DND-41 (cell line): ENCODE measurements around the gene OLIG2.

Experiments
- CTCF ChIP-seq: IDR thresholded peaks from 2 replicates; pipeline ENCODE4 v1.5.1; 2012; ENCODE audit warnings: borderline replicate concordance, low read length, moderate library complexity, mild to moderate bottlenecking; ENCODE audit not compliant: poor library complexity, severe bottlenecking; ENCODE audit errors: extremely low read depth
- EZH2 ChIP-seq: IDR thresholded peaks from 3 replicates; pipeline ENCODE4 v1.6.1; 2012; ENCODE audit warnings: borderline replicate concordance, low read depth, mild to moderate bottlenecking, moderate library complexity, low read length, inconsistent platforms; ENCODE audit not compliant: severe bottlenecking

- TF ChIP-seq CTCF (no peak), EZH2 (no peak)
These were observed 21.5 kb downstream of the OLIG2 start for GRCh38 chr21:33047231-33047630.
